Uterus (tissue), 2 donors: Measurements from ENCODE around the gene ADM.

Experiments used
- CTCF ChIP-seq, 4 experiments: fragments of 200-600 bp in 2 of 4; fragments of 450-650 bp in 2 of 4; sonication (generic) in 2 of 4; IDR thresholded peaks; one replicate each; pipeline ENCODE4 v1.5.1; 2016 to 2019; ENCODE audit warnings: antibody characterized with exemption in 4 of 4, mild to moderate bottlenecking in 2 of 4, moderate library complexity in 1 of 4
- POLR2A ChIP-seq, 2 donors: fragments of 450-650 bp; IDR thresholded peaks; one replicate each; pipeline ENCODE4 v1.6.1; 2016; ENCODE audit warnings: antibody characterized with exemption in 2 of 2, mild to moderate bottlenecking in 1 of 2, moderate library complexity in 1 of 2

GRCh38 chr11:10294290-10294953 is 10.5 kb upstream of the ADM start:
- no peak for TF ChIP-seq CTCF (IDR thresholded peaks at IDR 0.05)
- TF ChIP-seq POLR2A (IDR thresholded peaks at IDR 0.05), result no peak
